ENCODE results near the gene INF2. TPM values are rescaled to one million over a fixed set of nuclear protein-coding genes. Genes with fewer than 3 reads are reported as not detected.
"Not testable (repeated sequence)": the region's sequence is repeated elsewhere in the genome, so short reads cannot be mapped to it uniquely, and the experiment has no call there.

INF2 gene
- polyA plus RNA-seq, 1 experiment = 14.9 TPM

DNA sequence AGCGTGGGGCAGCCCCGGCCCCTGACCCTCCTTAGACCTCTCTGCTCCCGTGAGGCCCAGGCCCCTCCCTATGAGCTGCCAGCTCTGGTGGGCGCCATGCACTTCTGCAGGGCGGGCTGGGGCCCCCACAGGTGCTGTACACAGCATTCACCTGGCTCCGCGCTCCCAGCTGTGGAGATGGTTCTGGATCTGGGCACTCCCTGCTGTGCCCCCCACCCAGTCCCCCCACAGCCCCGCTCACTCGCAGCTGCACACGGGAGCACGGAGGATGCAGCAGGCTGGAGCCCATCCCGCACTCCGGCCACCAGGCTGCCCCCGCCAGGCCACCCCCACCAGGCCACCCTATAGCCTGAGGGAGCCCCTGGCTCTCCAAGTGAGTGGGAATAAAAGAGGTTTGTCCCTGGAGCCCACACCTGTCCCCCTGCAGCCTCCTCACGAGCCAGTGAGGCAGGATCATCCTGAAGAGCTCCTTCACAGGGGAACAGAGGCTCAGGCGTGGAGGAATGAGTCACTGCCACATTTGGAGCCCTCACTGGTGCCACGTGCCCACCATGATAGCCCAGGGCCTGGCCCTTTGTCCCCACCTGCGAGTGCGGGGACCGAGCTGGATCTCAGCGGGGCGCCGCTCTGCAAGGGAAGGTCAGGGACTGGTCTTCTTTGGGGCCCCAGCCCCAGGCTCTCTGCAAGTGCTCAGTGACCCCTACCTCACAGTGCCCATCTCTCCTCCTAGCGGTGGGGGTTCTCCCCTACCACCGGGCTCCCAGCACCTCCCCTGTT, 36.5 kb downstream of the INF2 start:
- ChIA-PET CTCF (interaction anchor here (0.5 to 0.9 kb wide), 2 partner anchors 25 to 53 kb away, joined by 3 to 4 read pairs; no protein-coding TSS in a partner anchor), POLR2A (interaction anchor here (1.3 to 3.1 kb wide), 2 partner anchors 11 to 27 kb away, joined by 5 to 16 read pairs; partner anchors contain the start of gene SIVA1)
- peaks cover 6% of the 10 kb centered on the region for H3K27me3 ChIP-seq (ENCODE audit: control insufficient read depth, insufficient read depth, low read length)
- no peaks in the 10 kb centered on the region; the same call in 1 of the 2 replicates for H3K9me3 ChIP-seq (ENCODE audit: control insufficient read depth, insufficient read depth, low read length)
- no peak overlapping the region for H3K4me3 ChIP-seq (ENCODE audit: low read depth, low read length)
- TF ChIP-seq, protein P1, sequence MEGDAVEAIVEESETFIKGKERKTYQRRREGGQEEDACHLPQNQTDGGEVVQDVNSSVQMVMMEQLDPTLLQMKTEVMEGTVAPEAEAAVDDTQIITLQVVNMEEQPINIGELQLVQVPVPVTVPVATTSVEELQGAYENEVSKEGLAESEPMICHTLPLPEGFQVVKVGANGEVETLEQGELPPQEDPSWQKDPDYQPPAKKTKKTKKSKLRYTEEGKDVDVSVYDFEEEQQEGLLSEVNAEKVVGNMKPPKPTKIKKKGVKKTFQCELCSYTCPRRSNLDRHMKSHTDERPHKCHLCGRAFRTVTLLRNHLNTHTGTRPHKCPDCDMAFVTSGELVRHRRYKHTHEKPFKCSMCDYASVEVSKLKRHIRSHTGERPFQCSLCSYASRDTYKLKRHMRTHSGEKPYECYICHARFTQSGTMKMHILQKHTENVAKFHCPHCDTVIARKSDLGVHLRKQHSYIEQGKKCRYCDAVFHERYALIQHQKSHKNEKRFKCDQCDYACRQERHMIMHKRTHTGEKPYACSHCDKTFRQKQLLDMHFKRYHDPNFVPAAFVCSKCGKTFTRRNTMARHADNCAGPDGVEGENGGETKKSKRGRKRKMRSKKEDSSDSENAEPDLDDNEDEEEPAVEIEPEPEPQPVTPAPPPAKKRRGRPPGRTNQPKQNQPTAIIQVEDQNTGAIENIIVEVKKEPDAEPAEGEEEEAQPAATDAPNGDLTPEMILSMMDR (IDR thresholded peaks at IDR 0.05; ENCODE audit: low read depth, low read length) = no peak
- H3K27ac ChIP-seq (ENCODE audit: low read depth, low read length) = no peak overlapping the region
- DNase-seq (ENCODE audit: low read depth, low spot score) = no peak

DNA sequence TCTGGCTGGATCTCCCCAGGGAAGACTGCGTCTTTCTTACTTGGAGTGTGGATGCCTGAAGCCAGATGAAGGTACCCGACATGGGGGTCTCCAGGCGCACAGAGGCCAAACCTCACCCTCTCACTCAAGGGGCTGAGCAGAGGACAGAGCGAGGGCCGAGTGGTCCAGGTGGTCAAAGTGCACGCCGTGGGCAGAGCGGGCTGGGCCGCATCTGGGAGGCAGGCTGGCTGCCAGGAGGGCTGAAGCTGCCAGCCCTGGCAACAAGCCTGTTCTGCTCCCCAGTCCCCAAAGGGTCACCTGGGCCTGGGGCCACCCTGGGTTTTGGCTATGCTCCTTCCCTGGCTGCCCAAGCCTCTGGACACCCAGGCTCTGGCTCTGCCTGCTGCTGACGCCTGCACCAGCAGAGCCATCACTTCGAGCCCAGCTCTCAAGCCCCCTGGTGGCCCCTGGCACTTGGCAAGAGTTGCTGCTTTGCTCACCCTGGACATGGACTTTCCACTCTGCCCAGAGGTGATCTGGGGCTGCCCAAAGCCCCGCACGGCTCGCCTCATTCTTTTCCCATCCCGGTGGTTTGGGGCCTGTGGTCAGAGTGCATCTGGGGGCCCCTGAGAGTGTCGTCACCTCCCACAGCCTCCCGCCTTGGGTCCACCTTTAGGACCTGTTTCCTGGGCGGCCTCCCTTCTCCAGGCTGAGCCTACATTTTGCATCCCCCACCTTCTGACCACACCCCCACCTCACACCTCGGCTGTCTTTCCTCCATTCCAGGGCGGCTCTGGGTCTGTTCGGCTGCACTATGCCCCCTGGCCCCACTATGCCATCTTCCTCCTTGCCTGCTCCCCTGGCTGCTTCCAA, 37.4 kb downstream of the INF2 start:
- Histone ChIP-seq H3K4me3 (ENCODE audit: low read depth, low read length) (no peak overlapping the region), H3K9me3 (ENCODE audit: control insufficient read depth, insufficient read depth, low read length) (no peaks in the 10 kb centered on the region; the same call in 1 of the 2 replicates), H3K27ac (ENCODE audit: low read depth, low read length) (no peak overlapping the region), H3K27me3 (ENCODE audit: control insufficient read depth, insufficient read depth, low read length) (peaks cover 6% of the 10 kb centered on the region)
- DNase-seq (ENCODE audit: low read depth, low spot score) = no peak
- ChIA-PET POLR2A (interaction anchor here (1.5 to 3.1 kb wide), 2 partner anchors 26 to 46 kb away, joined by 3 to 16 read pairs; partner anchors contain the start of gene SIVA1), CTCF (no interaction called here)
- TF ChIP-seq, protein P1 (IDR thresholded peaks at IDR 0.05; ENCODE audit: low read depth, low read length) = 0 out of 2 replicates have a peak, but pooled peaks have one; percentile 19

DNA sequence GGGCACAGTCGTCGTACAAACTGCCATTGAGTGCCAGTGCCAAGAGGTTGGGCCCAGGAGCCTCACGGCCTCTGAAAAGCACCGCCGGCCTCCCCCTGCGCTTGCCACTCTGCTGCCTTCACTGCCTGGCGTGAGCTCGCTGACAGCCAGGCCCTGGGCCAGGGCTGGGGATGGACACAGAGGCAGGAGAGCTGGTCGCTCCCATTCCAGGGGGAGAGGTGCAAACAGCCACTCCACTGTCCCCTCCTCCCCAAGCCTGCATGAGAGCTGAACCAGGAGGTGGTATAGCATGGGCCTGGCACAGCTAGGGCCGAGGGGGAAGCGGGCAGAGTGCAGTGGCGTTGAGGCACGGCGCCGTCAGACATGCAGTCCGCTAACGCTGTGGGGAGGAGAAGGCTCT, 39.2 kb downstream of the INF2 start:
- H3K9me3 ChIP-seq (ENCODE audit: control insufficient read depth, insufficient read depth, low read length) = no peaks in the 10 kb centered on the region; the same call in 1 of the 2 replicates
- ChIA-PET POLR2A (interaction anchor here (1.3 to 1.6 kb wide), 3 partner anchors 14 to 48 kb away, joined by 3 to 6 read pairs (median 3); partner anchors contain the start of gene SIVA1), CTCF (no interaction called here)

DNA sequence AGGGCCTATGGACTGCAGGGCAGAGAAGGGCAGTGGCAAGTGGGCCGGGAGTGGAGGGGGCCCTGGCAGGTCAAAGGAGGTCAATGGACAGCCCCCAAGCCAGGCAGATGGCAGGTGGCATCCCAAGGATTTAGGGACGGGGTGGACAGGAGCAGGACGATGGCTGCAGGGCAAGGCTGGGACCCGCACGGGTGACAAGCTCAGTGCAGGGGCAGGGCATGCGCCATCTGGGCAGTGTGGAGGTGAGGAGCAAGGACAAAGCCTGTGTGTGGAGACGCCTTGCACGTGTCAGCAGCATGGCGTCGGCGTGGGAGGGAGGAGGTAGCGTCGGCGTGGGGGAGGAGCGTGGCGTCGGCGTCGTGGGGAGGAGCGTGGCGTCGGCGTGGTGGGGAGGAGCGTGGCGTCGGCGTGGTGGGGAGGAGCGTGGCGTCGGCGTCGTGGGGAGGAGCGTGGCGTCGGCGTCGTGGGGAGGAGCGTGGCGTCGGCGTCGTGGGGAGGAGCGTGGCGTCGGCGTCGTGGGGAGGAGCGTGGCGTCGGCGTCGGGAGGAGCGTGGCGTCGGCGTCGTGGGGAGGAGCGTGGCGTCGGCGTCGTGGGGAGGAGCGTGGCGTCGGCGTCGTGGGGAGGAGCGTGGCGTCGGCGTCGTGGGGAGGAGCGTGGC, 39.9 kb downstream of the INF2 start:
- H3K4me3 ChIP-seq (ENCODE audit: low read depth, low read length); H3K27me3 ChIP-seq (ENCODE audit: control insufficient read depth, insufficient read depth, low read length); DNase-seq (ENCODE audit: low read depth, low spot score); CTCF ChIA-PET; H3K9me3 ChIP-seq (ENCODE audit: control insufficient read depth, insufficient read depth, low read length); H3K27ac ChIP-seq (ENCODE audit: low read depth, low read length): not testable (repeated sequence)
- POLR2A ChIA-PET = interaction anchor here (1.3 to 1.6 kb wide), 2 partner anchors 13 to 24 kb away, joined by 3 to 6 read pairs; partner anchors contain the start of gene SIVA1

More for the DNA sequence above, 39.2 kb downstream of the INF2 start:
- no peak overlapping the region for H3K27ac ChIP-seq (ENCODE audit: low read depth, low read length)
- TF ChIP-seq, protein P1 (IDR thresholded peaks at IDR 0.05; ENCODE audit: low read depth, low read length) = no peak
- H3K27me3 ChIP-seq (ENCODE audit: control insufficient read depth, insufficient read depth, low read length) = peaks cover 6% of the 10 kb centered on the region
- no peak overlapping the region for H3K4me3 ChIP-seq (ENCODE audit: low read depth, low read length)
- DNase-seq (ENCODE audit: low read depth, low spot score) = no peak

GRCh38 chr14:104729835-104730181, 40.4 kb downstream of the INF2 start:
- TF ChIP-seq, protein P1 (IDR thresholded peaks at IDR 0.05; ENCODE audit: low read depth, low read length) = no peak
- no peak overlapping the region for H3K4me3 ChIP-seq (ENCODE audit: low read depth, low read length)
- no peaks in the 10 kb centered on the region; the same call in 1 of the 2 replicates for H3K9me3 ChIP-seq (ENCODE audit: control insufficient read depth, insufficient read depth, low read length)
- ChIA-PET CTCF (interaction anchor here (1.7 kb wide), 1 partner anchor 97 kb away, joined by 6 read pairs; no protein-coding TSS in a partner anchor), POLR2A (interaction anchor here (1.3 kb wide), 1 partner anchor 12 kb away, joined by 3 read pairs; no protein-coding TSS in a partner anchor)
- H3K27ac ChIP-seq (ENCODE audit: low read depth, low read length) = no peak overlapping the region
- peaks cover 6% of the 10 kb centered on the region for H3K27me3 ChIP-seq (ENCODE audit: control insufficient read depth, insufficient read depth, low read length)
- DNase-seq (ENCODE audit: low read depth, low spot score) = no peak
